Cerebellar nuclear complex (tissue), 1 donor: ENCODE measurements around the gene EME1.
"Not testable (repeated sequence)": the region's sequence is repeated elsewhere in the genome, so short reads cannot be mapped to it uniquely, and the experiment has no call there.

Experiments used
- DNase-seq, 2 experiments: peaks; one replicate each; lab custom pipeline; 2025; lab: John Stamatoyannopoulos, UW

Gene EME1

GRCh38 chr17:50372758-50373556 lies at the start of gene EME1, which contains the start of gene MRPL27:
Gene EME1 (plus strand): TSS chr17:50373229. CDS start chr17:50375209, 1,980 bp downstream.
Gene MRPL27 (minus strand): TSS chr17:50373184. CDS start chr17:50373170, 14 bp downstream.
- peak in 1 of 2 experiments; percentile 87 for DNase-seq

DNA sequence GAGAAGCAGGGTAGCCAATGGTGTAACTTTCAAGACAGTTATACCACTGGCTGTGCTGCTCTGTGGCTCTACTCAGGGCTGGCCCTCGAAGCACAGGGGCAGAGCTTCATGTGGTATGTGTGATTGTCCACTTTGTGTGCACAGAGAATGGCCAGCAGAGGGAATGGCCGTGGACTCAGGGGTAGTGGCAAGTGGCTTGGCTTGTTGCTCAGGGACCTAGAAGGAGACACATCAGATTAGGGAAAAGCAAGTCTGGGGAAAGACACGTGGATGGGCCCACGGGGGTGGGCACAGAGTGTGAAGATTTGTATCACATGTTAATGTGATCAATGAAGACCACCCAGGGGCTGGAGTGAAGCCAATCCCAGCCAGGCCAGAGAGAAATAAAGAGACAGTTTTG lies 47.1 kb upstream of the EME1 start:
- DNase-seq = no peak

DNA sequence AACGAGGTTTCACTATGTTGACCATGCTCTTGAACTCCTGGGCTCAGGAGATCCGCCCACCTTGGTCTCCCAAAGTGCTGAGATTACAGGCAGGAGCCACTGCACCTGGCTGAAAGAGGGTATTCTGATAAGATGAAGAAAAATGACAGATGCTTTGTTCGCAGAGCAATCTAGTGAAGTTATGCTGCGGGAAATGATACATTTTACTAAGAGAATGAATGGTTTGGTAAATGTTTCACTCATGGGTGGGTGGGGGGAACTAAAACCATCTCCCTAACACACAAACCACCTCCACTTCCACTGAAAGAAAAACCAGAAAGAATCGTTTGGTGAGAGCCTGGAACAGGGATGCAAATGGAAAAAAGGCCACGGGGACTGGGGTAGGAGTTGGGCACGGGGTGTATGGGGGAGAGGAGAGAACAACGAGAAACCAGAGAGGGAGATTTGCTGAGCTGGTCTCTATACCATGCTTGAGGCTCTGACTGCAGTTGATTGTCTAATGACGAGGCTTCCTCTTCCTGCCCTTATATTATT lies 46.1 kb upstream of the EME1 start:
- no peak for DNase-seq

DNA sequence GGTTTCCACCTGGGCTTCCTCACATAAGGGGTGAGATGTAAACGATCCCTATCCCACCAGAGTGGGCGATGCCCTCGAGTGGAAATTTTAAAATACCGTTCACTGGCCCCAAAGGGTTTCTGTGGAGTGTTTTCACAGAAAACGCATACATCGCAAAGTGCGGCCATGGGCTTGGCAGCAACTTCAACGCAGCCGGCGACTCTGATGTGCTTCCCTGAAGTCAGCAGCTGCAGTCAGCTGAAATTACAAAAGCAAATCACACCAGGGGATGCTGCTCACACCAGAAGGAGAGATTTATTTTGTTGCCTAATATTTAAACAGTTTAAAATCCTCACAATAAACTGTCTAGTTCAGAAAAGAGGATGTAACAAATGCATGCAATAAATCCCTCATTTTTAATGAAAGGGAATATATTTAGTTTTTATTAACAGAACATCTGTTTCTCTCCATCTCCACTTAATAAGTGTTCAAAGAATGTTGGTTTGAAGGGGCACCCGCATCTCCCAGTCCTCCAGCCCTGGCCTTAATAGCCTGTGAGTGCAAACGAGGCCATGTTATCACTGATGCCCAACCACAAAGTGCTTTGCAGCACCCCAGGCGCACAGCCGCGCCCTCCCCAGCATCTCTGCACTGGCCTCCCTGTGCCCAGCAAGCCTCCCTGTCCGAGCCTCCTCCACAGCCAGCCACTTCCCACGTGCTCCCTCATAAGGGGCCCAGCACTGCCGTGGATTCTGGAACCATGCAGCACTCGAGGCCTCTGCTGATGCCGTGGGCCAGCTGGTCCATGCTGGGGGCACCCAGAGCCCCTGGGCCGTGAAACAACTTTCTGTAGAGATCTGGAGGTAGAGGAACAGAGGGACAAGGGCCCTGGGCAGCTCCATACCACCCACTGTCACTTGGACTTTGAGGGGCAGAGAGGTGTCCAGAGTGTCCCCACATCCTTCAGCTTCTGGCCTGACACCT lies 44.4 kb upstream of the EME1 start:
- DNase-seq = no peak

GRCh38 chr17:50329716-50330115 lies 43.3 kb upstream of the EME1 start:
- no peak for DNase-seq

DNA sequence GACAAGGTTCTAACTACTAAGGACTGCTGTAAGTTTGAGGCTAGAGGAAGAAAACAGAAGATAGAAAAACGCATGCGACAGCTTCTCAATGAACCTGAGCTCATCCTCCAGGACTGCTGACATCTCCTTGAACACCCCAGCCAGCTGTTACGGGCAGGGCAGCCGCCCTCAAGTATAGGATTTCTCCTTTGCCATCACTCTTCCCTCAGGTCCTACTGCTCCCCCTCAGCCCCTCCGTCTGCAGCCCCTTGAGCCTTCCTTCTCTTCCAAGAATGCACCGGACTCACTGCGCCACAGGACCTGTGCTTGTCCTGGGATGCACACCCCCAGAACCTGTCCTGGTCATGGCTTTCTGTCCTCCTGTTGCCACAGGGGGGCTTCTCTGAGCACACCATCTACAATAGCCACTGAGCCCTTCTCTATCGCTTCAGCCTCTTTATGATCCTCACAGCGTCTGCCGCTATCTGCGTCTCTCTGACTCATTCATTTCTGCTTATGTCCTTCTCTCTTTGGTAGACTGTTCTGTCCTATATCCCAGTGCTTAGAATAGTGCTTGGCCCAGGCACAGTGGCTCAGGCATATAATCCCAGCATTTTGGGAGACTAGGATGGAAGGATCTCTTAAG lies 42.8 kb upstream of the EME1 start:
- DNase-seq = no peak

GRCh38 chr17:50331085-50331791 lies 41.8 kb upstream of the EME1 start:
- DNase-seq = no peak

- DNase-seq = no peak
Observed at GRCh38 chr17:50332196-50332595, 40.8 kb upstream of the EME1 start.

DNA sequence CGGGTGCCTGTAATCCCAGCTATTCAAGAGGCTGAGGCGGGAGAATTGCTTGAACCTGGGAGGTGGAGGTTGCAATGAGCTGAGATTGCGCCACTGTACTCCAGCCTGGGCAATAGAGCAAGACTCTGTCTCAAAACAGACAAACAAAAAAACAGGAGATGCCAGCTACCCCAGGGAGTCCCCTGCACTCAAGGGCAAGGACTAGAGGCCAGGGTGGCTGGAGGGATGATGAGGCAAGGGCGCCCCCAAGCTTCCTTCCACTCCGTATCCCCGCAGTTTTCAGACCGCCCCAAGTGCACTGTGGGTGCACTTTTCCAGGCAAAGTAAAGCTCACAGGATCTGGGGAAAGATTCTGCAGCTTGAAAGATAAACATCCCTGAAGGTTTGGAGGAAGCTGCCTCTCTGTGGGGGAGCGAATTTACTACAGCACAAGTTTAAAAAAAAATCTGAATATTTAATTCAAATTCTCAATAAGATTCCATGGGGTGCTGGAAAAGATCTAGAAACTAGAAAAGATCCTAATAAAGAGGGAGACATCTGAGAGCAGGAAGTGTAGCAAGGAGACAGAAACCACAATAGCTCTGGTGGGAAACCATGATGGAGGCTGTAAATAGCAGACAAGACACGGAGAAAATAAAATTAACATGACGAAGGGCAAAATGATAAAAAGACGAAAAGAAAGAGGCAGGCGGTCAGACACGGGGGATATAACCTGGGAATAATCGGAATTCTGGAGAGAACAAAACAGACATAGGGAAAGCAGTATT lies 39.6 kb upstream of the EME1 start:
- DNase-seq = not testable (repeated sequence)

DNA sequence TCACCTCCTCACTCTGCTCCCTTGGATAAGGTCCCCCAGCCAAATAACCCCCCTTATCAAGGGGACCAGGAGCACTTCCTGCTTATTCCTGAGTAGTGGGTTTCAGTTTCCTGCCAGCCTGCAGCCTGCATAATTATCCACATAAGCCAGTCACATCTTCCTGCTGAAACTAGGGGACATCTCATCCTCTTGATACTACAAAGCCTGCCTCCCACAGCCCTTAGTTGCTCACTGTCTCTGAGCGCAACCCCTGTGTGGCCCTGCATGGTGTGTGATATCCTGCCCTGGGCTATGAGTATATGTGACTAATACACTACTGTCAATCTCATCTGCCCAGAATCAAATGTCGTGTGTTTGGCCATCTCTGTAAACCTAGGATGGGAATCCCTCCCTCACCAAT lies 35.1 kb upstream of the EME1 start:
- DNase-seq = no peak

GRCh38 chr17:50338645-50339044 lies 34.4 kb upstream of the EME1 start:
- DNase-seq = no peak

GRCh38 chr17:50339381-50339780 lies 33.6 kb upstream of the EME1 start:
- no peak for DNase-seq

DNA sequence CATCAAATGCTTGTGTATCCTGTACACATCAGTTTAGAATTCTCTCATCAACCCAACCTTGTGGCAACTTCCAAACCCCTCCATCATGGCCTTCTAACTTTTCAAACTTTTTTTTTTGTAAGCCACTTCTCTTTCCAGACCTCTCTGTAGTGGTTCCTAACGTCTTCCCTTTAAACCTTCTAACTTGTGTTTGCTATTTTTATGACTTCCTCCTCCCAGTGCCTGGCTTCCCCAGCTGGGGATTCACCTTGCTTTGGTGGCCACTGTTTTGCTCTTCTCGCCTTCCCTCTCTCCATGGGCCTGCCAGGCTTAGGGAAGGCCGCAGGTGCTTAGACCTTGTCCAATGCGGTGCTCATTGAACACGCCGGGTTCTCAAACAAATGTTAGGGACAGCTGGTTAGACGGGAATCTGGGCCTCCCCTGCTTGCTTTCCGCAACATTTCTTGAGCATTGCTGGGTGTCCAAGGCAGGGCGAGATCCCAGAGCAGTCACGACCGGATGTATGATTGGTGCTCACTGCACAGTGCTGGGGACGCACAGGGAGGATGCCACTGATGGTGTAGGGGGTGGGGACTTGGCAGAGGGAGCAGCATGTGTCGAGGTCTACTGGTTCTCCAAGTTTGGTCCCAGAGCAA lies 28.2 kb upstream of the EME1 start:
- DNase-seq = no peak

DNA sequence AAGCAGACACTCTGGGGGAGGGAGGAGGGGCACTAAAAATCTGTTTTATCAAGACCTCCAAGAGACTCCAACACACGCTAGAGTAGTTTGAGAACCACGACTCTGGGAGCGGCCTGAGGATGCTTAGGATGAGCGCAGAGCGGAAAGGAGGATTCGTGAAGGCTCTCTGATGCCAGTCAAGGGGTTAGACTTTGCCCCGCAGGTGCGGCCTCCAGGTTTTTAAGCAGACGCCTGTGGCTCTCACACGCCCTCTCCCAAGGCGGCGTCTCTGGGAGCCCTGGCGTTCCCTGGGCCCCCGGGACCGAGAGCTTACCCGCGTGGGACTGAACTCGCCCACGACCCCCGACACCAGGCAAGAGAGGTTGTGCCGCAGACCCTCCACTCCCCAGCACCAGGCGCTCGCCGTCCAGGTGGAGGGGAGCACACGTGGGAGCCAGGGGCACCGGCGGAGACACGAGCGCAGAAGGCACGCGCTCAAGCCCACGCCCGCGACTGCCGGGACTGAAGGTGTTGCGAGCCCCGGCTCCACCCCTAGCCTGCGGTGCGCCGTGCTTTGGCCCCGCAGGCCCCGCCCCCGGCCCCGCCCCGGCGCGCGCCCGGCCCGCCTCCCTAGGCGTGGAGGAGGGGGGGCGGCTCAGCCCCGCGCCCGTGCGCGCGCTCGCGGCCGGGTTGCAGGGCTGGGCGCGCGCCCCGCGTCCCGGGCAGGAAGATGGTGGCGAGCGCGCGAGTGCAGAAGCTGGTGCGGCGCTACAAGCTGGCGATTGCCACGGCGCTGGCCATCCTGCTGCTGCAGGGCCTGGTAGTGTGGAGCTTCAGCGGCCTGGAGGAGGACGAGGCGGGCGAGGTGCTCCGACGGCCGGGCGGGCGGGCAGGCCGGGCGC lies 27.4 kb upstream of the EME1 start, which contains the start of gene XYLT2:
TSS of gene XYLT2 (plus strand) at position 695 of the 881 bp plus-strand sequence. CDS start at position 710, 15 bp downstream.
- peak in 1 of 2 experiments; percentile 40 for DNase-seq

DNA sequence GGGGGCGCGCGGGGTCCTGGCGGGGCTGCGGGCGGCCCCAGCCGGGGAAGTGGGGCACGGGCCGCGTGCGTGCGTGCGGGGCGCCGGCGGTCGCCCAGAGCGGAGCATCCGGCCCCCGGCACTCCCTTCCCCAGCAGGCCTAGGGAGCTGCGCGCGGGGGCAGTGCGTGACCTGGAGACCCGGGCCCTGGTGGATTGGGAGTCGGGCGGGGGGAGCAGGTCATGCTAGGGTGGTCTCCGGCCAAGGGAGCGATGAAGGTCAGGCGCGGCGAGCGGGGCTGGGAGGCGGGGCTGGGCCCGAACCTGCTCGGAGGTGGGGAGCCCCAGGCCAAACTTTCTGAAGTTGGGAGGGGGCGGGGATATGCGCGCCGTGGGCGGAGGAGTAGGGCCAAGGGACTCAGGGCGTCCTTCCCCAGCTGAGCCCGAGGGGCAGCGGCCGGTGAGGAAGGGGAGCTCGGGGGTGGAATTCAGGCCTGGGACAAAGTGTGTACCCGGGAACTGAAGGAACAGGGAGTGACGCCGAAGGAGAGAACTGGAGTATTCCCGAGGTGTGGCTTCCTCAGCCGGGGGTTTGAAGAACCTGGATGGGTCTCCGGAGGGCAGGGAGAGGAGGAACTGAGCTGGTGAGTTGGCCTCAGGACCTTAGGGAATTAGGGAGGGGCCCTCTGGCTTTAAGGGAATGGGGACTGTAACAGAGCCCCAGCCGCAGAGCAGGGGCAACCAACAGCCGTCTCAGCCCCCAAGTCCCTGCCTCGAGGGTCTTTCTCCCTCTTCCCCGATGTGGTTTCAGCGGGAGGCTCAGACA lies 26.5 kb upstream of the EME1 start:
- no peak for DNase-seq

GRCh38 chr17:50347117-50347893 lies 25.7 kb upstream of the EME1 start:
- DNase-seq = no peak

- DNase-seq = no peak
Observed at GRCh38 chr17:50347894-50348291, 25.1 kb upstream of the EME1 start.
